HEK293 (cell line): ENCODE data around the gene DFFA.

Experiments
- AEBP2 ChIP-seq: fragments of 450-650 bp; formaldehyde crosslinking; IDR thresholded peaks from 2 replicates; pipeline ENCODE4 v1.5.1; 2016; ENCODE audit warnings: missing biosample characterization, missing genetic modification characterization, borderline replicate concordance
- BCL6B ChIP-seq: fragments of 450-650 bp; formaldehyde crosslinking; IDR thresholded peaks from 2 replicates; pipeline ENCODE4 v1.5.1; 2017; ENCODE audit warnings: missing biosample characterization, missing genetic modification characterization
- GLIS1 ChIP-seq: fragments of 450-650 bp; formaldehyde crosslinking; IDR thresholded peaks from 2 replicates; pipeline ENCODE4 v1.5.1; 2016; ENCODE audit warnings: missing biosample characterization, missing genetic modification characterization
- KLF1 ChIP-seq: fragments of 450-650 bp; formaldehyde crosslinking; IDR thresholded peaks from 2 replicates; pipeline ENCODE4 v1.5.1; 2016; ENCODE audit warnings: missing biosample characterization, missing genetic modification characterization
- KLF16 ChIP-seq: fragments of 450-650 bp; formaldehyde crosslinking; IDR thresholded peaks from 2 replicates; pipeline ENCODE4 v1.5.1; 2017; ENCODE audit warnings: missing biosample characterization, missing genetic modification characterization
- KLF17 ChIP-seq: fragments of 450-650 bp; formaldehyde crosslinking; IDR thresholded peaks from 2 replicates; pipeline ENCODE4 v1.5.1; 2016; ENCODE audit warnings: missing biosample characterization, missing genetic modification characterization
- SP3 ChIP-seq: fragments of 450-650 bp; formaldehyde crosslinking; IDR thresholded peaks from 2 replicates; pipeline ENCODE4 v1.5.1; 2016; ENCODE audit warnings: missing biosample characterization, missing genetic modification characterization
- TCF7L2 ChIP-seq: IDR thresholded peaks from 2 replicates; pipeline ENCODE4 v1.6.1; 2011; ENCODE audit warnings: low read depth, mild to moderate bottlenecking, inconsistent platforms, low read length, moderate library complexity, borderline replicate concordance
- WT1 ChIP-seq: fragments of 450-650 bp; formaldehyde crosslinking; IDR thresholded peaks from 2 replicates; pipeline ENCODE4 v1.5.1; 2016; ENCODE audit warnings: missing biosample characterization, missing genetic modification characterization
- YY1 ChIP-seq: fragments of 450-650 bp; formaldehyde crosslinking; IDR thresholded peaks from 2 replicates; pipeline ENCODE4 v1.5.1; 2018; ENCODE audit warnings: missing biosample characterization, missing genetic modification characterization
- ZBTB26 ChIP-seq: fragments of 450-650 bp; formaldehyde crosslinking; optimal IDR thresholded peaks from 2 replicates; pipeline ENCODE3; 2016; ENCODE audit warnings: missing biosample characterization, mild to moderate bottlenecking, missing genetic modification characterization
- ZBTB48 ChIP-seq: fragments of 450-650 bp; formaldehyde crosslinking; IDR thresholded peaks from 2 replicates; pipeline ENCODE4 v1.5.1; 2016; ENCODE audit warnings: missing biosample characterization, missing genetic modification characterization
- ZNF214 ChIP-seq: fragments of 450-650 bp; formaldehyde crosslinking; IDR thresholded peaks from 2 replicates; pipeline ENCODE4 v1.5.1; 2017; ENCODE audit warnings: missing biosample characterization, mild to moderate bottlenecking, missing genetic modification characterization, borderline replicate concordance
- ZNF23 ChIP-seq: fragments of 450-650 bp; formaldehyde crosslinking; IDR thresholded peaks from 2 replicates; pipeline ENCODE4 v1.5.1; 2016; ENCODE audit warnings: missing biosample characterization, missing genetic modification characterization, borderline replicate concordance
- ZNF266 ChIP-seq: fragments of 450-650 bp; formaldehyde crosslinking; IDR thresholded peaks from 2 replicates; pipeline ENCODE4 v1.5.1; 2016; ENCODE audit warnings: missing biosample characterization, missing genetic modification characterization, low read depth
- ZNF280D ChIP-seq: fragments of 450-650 bp; formaldehyde crosslinking; IDR thresholded peaks from 2 replicates; pipeline ENCODE4 v1.5.1; 2016; ENCODE audit warnings: missing biosample characterization, missing genetic modification characterization
- ZNF324 ChIP-seq: fragments of 450-650 bp; formaldehyde crosslinking; IDR thresholded peaks from 2 replicates; pipeline ENCODE4 v1.5.1; 2016; ENCODE audit warnings: missing biosample characterization, missing genetic modification characterization
- ZNF335 ChIP-seq: fragments of 450-650 bp; formaldehyde crosslinking; conservative IDR thresholded peaks from 2 replicates; pipeline ENCODE4 v1.5.1; 2016; ENCODE audit warnings: missing biosample characterization, missing genetic modification characterization
- ZNF391 ChIP-seq: fragments of 450-650 bp; formaldehyde crosslinking; IDR thresholded peaks from 2 replicates; pipeline ENCODE4 v1.5.1; 2016; ENCODE audit warnings: low read depth, missing biosample characterization, missing genetic modification characterization, borderline replicate concordance
- ZNF416 ChIP-seq: fragments of 450-650 bp; formaldehyde crosslinking; IDR thresholded peaks from 2 replicates; pipeline ENCODE4 v1.5.1; 2016; ENCODE audit warnings: missing biosample characterization, missing genetic modification characterization
- ZNF48 ChIP-seq: fragments of 450-650 bp; formaldehyde crosslinking; IDR thresholded peaks from 2 replicates; pipeline ENCODE4 v1.5.1; 2016; ENCODE audit warnings: missing biosample characterization, missing genetic modification characterization
- ZNF549 ChIP-seq: fragments of 450-650 bp; IDR thresholded peaks from 2 replicates; pipeline ENCODE4 v1.5.1; 2018; ENCODE audit warnings: missing biosample characterization, missing genetic modification characterization, mild to moderate bottlenecking, inconsistent platforms, moderate library complexity
- ZNF555 ChIP-seq: fragments of 450-650 bp; formaldehyde crosslinking; conservative IDR thresholded peaks from 2 replicates; pipeline ENCODE4 v1.5.1; 2017; ENCODE audit warnings: missing biosample characterization, mild to moderate bottlenecking, missing genetic modification characterization, inconsistent platforms
- ZNF560 ChIP-seq: fragments of 450-650 bp; formaldehyde crosslinking; IDR thresholded peaks from 2 replicates; pipeline ENCODE4 v1.5.1; 2017; ENCODE audit warnings: missing biosample characterization, missing genetic modification characterization, borderline replicate concordance
- ZNF600 ChIP-seq: fragments of 450-650 bp; formaldehyde crosslinking; IDR thresholded peaks from 2 replicates; pipeline ENCODE4 v1.5.1; 2016; ENCODE audit warnings: missing biosample characterization, missing genetic modification characterization
- ZNF623 ChIP-seq: fragments of 450-650 bp; formaldehyde crosslinking; IDR thresholded peaks from 2 replicates; pipeline ENCODE4 v1.5.1; 2016; ENCODE audit warnings: missing biosample characterization, missing genetic modification characterization
- ZNF626 ChIP-seq: fragments of 450-650 bp; sonication (Bioruptor Pico); formaldehyde crosslinking; IDR thresholded peaks from 2 replicates; pipeline ENCODE4 v1.5.1; 2018; ENCODE audit warnings: missing biosample characterization, missing genetic modification characterization, inconsistent platforms
- ZNF629 ChIP-seq: fragments of 450-650 bp; formaldehyde crosslinking; IDR thresholded peaks from 2 replicates; pipeline ENCODE4 v1.5.1; 2017; ENCODE audit warnings: missing biosample characterization, missing genetic modification characterization
- ZNF677 ChIP-seq: fragments of 450-650 bp; IDR thresholded peaks from 2 replicates; pipeline ENCODE4 v1.5.0; 2018; ENCODE audit warnings: missing biosample characterization, mild to moderate bottlenecking, missing genetic modification characterization, moderate library complexity
- ZNF692 ChIP-seq: fragments of 450-650 bp; formaldehyde crosslinking; IDR thresholded peaks from 2 replicates; pipeline ENCODE4 v1.5.1; 2016; ENCODE audit warnings: missing biosample characterization, missing genetic modification characterization

Gene DFFA

GRCh38 chr1:10474613-10475507, 2.5 kb upstream of the DFFA start, which contains the start of gene PEX14 (continued):
- TF ChIP-seq KLF17 (peak; percentile 77; the same call in 1 of the 2 replicates), ZNF23 (no peak), AEBP2 (tag by site-specific recombination) (no peak), BCL6B (tag by site-specific recombination) (peak; percentile 66; the same call in 1 of the 2 replicates), GLIS1 (tag by site-specific recombination) (peak; percentile 37; the same call in 1 of the 2 replicates), ZNF626 (tag by site-specific recombination) (no peak), KLF1 (peak; percentile 57), ZNF692 (0 out of 2 replicates have a peak, but pooled peaks have one; percentile 32), ZNF391 (peak; percentile 19; the same call in 1 of the 2 replicates), ZNF629 (tag by site-specific recombination) (peak; percentile 60), ZNF677 (tag by site-specific recombination) (no peak), ZNF549 (tag by site-specific recombination) (no peak), SP3 (tag by site-specific recombination) (peak; percentile 91), KLF16 (tag by site-specific recombination) (peak; percentile 88), ZNF214 (tag by site-specific recombination) (no peak), YY1 (tag by site-specific recombination) (peak; percentile 94), ZNF560 (tag by site-specific recombination) (no peak), TCF7L2 (no peak), ZNF280D (no peak), ZNF623 (tag by site-specific recombination) (no peak), ZNF266 (tag by site-specific recombination) (no peak), ZBTB26 (peak; percentile 33), ZNF324 (tag by site-specific recombination) (peak; percentile 62; the same call in 1 of the 2 replicates), ZNF416 (tag by site-specific recombination) (no peak), ZBTB48 (tag by site-specific recombination) (peak; percentile 44; the same call in 1 of the 2 replicates), ZNF335 (tag by site-specific recombination) (peak; percentile 96), ZNF555 (tag by site-specific recombination) (no peak), WT1 (tag by site-specific recombination) (0 out of 2 replicates have a peak, but pooled peaks have one; percentile 7), ZNF600 (tag by site-specific recombination) (0 out of 2 replicates have a peak, but pooled peaks have one; percentile 5), ZNF48 (tag by site-specific recombination) (no peak)
